HepG2 (cell line): ENCODE measurements around the gene TMEM185B. TPM values are rescaled to one million over a fixed set of nuclear protein-coding genes. Genes with fewer than 3 reads are reported as not detected.

Experiments used
- CCAR2 ChIP-seq: fragments of 200-400 bp; formaldehyde crosslinking; optimal IDR thresholded peaks from 2 replicates; pipeline ENCODE3; 2018; ENCODE audit warnings: low read depth, mild to moderate bottlenecking, low read length, moderate library complexity
- CREM ChIP-seq, 2 experiments: sonication (generic) in 1 of 2; formaldehyde crosslinking in 1 of 2; IDR thresholded peaks; 2 replicates each; pipeline versions ENCODE4 v1.4.0 to v1.6.1; 2016 to 2020; ENCODE audit warnings: antibody characterized with exemption in 1 of 2, mild to moderate bottlenecking in 1 of 2, missing genetic modification reagents in 1 of 2
- E2F1 ChIP-seq: sonication (generic); formaldehyde crosslinking; IDR thresholded peaks from 2 replicates; pipeline ENCODE4 v1.5.0; 2020; ENCODE audit warnings: missing genetic modification reagents
- EEA1 ChIP-seq: sonication (generic); formaldehyde crosslinking; IDR thresholded peaks from 2 replicates; pipeline ENCODE4 v1.5.1; 2020; ENCODE audit warnings: mild to moderate bottlenecking, missing genetic modification reagents, borderline replicate concordance
- ERF ChIP-seq: IDR thresholded peaks from 2 replicates; pipeline ENCODE4 v1.6.1; 2018; ENCODE audit warnings: missing biosample characterization, missing genetic modification reagents
- ESRRA ChIP-seq: sonication (generic); formaldehyde crosslinking; IDR thresholded peaks from 2 replicates; pipeline ENCODE4 v1.5.1; 2020; ENCODE audit warnings: mild to moderate bottlenecking, low read depth, missing genetic modification reagents
- MAX ChIP-seq: IDR thresholded peaks from 2 replicates; pipeline ENCODE4 v1.6.1; 2012; ENCODE audit warnings: inconsistent platforms
- NR2C2 ChIP-seq: sonication (generic); formaldehyde crosslinking; IDR thresholded peaks from 2 replicates; pipeline ENCODE4 v1.4.0; 2020; ENCODE audit warnings: missing genetic modification reagents, mild to moderate bottlenecking, moderate library complexity, borderline replicate concordance
- PHF21A ChIP-seq: sonication (generic); formaldehyde crosslinking; IDR thresholded peaks from 2 replicates; pipeline ENCODE4 v1.5.0; 2020; ENCODE audit warnings: mild to moderate bottlenecking, missing genetic modification reagents
- RFX3 ChIP-seq: IDR thresholded peaks from 2 replicates; pipeline ENCODE4 v1.6.1; 2016; ENCODE audit warnings: missing biosample characterization, missing genetic modification reagents
- SIN3A ChIP-seq: IDR thresholded peaks from 2 replicates; pipeline ENCODE4 v1.6.1; 2011; ENCODE audit warnings: low read depth, mild to moderate bottlenecking, control low read depth, low read length, borderline replicate concordance
- SMC3 ChIP-seq: IDR thresholded peaks from 2 replicates; pipeline ENCODE4 v1.6.1; 2011; ENCODE audit warnings: low read length, improper control_type of control experiment
- THAP11 ChIP-seq: IDR thresholded peaks from 2 replicates; pipeline ENCODE4 v1.6.1; 2016; ENCODE audit warnings: missing biosample characterization, missing genetic modification reagents
- ZBTB38 ChIP-seq: sonication (generic); formaldehyde crosslinking; IDR thresholded peaks from 2 replicates; pipeline ENCODE4 v1.5.1; 2020; ENCODE audit warnings: mild to moderate bottlenecking, missing genetic modification reagents
- ZNF317 ChIP-seq: sonication (generic); formaldehyde crosslinking; IDR thresholded peaks from 2 replicates; pipeline ENCODE4 v1.5.0; 2020; ENCODE audit warnings: mild to moderate bottlenecking, missing genetic modification reagents
- ZNF382 ChIP-seq: sonication (generic); formaldehyde crosslinking; IDR thresholded peaks from 2 replicates; pipeline ENCODE4 v1.5.0; 2020; ENCODE audit warnings: missing genetic modification reagents, mild to moderate bottlenecking, borderline replicate concordance
- ZNF44 ChIP-seq: sonication (generic); formaldehyde crosslinking; IDR thresholded peaks from 2 replicates; pipeline ENCODE4 v1.5.1; 2020; ENCODE audit warnings: mild to moderate bottlenecking, missing genetic modification reagents
- ZNF546 ChIP-seq: sonication (generic); formaldehyde crosslinking; conservative IDR thresholded peaks from 2 replicates; pipeline ENCODE4 v1.8.1; 2023; ENCODE audit warnings: mild to moderate bottlenecking, missing genetic modification reagents
- ZNF570 ChIP-seq: sonication (generic); formaldehyde crosslinking; IDR thresholded peaks from 2 replicates; pipeline ENCODE4 v1.4.0; 2020; ENCODE audit warnings: mild to moderate bottlenecking, missing genetic modification reagents, borderline replicate concordance
- ZNF598 ChIP-seq: sonication (generic); formaldehyde crosslinking; IDR thresholded peaks from 2 replicates; pipeline ENCODE4 v1.5.1; 2020; ENCODE audit warnings: mild to moderate bottlenecking, missing genetic modification reagents, borderline replicate concordance
- ZNF703 ChIP-seq: sonication (generic); formaldehyde crosslinking; IDR thresholded peaks from 2 replicates; pipeline ENCODE4 v1.5.1; 2020; ENCODE audit warnings: missing genetic modification reagents, mild to moderate bottlenecking, moderate library complexity, borderline replicate concordance
- ZSCAN20 ChIP-seq: sonication (generic); formaldehyde crosslinking; IDR thresholded peaks from 2 replicates; pipeline ENCODE4 v1.4.0; 2020; ENCODE audit warnings: missing genetic modification reagents, mild to moderate bottlenecking, borderline replicate concordance
- polyA plus RNA-seq, 8 experiments: library from polyadenylated mRNA; depleted of rRNA in 3 of 8; stranded (reverse) in 7 of 8; unstranded in 1 of 8; fragments of >200 nt; fragmentation: Illumina TruSeq in 4 of 8; extraction: Trizol in 4 of 8; gene quantifications; 2 replicates each; pipeline versions ENCODE4 v1.2.1 to v1.2.3, GENCODE V29; 2011 to 2016; ENCODE audit warnings: low read depth in 4 of 8, missing spikeins in 1 of 8, mixed read lengths in 1 of 8; ENCODE audit not compliant: insufficient read depth in 1 of 8
- total RNA-seq, 5 experiments: library from RNA; depleted of rRNA; stranded (reverse); fragments of >200 nt; fragmentation: Illumina TruSeq; extraction: Trizol; gene quantifications; 2 replicates each; pipeline ENCODE4 v1.2.3, GENCODE V29; 2016; ENCODE audit warnings: low read depth in 1 of 5
- TF ChIP-seq, protein P1 (sequence below): sonication (generic); formaldehyde crosslinking; IDR thresholded peaks from 2 replicates; pipeline ENCODE4 v1.5.1; 2020; ENCODE audit warnings: mild to moderate bottlenecking, missing genetic modification reagents, borderline replicate concordance

Gene TMEM185B
- total and polyA plus RNA-seq, 2 of the 13 experiments (the other 11 are each of a cell fraction or from before 2014, with no cell fraction given): 5.6 to 7.0 TPM

GRCh38 chr2:120223034-120223912, at the start of gene TMEM185B (continued):
- peak; percentile 43; the same call in 1 of the 2 replicates for TF ChIP-seq ZNF317 (CRISPR knock-in tag)
- 0 out of 2 replicates have a peak, but pooled peaks have one; percentile 48 for TF ChIP-seq ERF (CRISPR knock-in tag)
- no peak for TF ChIP-seq SMC3
- peak; percentile 82 for TF ChIP-seq MAX
- TF ChIP-seq, protein P1, sequence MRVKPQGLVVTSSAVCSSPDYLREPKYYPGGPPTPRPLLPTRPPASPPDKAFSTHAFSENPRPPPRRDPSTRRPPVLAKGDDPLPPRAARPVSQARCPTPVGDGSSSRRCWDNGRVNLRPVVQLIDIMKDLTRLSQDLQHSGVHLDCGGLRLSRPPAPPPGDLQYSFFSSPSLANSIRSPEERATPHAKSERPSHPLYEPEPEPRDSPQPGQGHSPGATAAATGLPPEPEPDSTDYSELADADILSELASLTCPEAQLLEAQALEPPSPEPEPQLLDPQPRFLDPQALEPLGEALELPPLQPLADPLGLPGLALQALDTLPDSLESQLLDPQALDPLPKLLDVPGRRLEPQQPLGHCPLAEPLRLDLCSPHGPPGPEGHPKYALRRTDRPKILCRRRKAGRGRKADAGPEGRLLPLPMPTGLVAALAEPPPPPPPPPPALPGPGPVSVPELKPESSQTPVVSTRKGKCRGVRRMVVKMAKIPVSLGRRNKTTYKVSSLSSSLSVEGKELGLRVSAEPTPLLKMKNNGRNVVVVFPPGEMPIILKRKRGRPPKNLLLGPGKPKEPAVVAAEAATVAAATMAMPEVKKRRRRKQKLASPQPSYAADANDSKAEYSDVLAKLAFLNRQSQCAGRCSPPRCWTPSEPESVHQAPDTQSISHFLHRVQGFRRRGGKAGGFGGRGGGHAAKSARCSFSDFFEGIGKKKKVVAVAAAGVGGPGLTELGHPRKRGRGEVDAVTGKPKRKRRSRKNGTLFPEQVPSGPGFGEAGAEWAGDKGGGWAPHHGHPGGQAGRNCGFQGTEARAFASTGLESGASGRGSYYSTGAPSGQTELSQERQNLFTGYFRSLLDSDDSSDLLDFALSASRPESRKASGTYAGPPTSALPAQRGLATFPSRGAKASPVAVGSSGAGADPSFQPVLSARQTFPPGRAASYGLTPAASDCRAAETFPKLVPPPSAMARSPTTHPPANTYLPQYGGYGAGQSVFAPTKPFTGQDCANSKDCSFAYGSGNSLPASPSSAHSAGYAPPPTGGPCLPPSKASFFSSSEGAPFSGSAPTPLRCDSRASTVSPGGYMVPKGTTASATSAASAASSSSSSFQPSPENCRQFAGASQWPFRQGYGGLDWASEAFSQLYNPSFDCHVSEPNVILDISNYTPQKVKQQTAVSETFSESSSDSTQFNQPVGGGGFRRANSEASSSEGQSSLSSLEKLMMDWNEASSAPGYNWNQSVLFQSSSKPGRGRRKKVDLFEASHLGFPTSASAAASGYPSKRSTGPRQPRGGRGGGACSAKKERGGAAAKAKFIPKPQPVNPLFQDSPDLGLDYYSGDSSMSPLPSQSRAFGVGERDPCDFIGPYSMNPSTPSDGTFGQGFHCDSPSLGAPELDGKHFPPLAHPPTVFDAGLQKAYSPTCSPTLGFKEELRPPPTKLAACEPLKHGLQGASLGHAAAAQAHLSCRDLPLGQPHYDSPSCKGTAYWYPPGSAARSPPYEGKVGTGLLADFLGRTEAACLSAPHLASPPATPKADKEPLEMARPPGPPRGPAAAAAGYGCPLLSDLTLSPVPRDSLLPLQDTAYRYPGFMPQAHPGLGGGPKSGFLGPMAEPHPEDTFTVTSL (CRISPR knock-in tag): no peak
- 0 out of 2 replicates have a peak, but pooled peaks have one; percentile 45 for TF ChIP-seq ZNF703 (CRISPR knock-in tag)
- TF ChIP-seq E2F1 (CRISPR knock-in tag): no peak
- TF ChIP-seq NR2C2: no peak
- no peak for TF ChIP-seq ZNF598 (CRISPR knock-in tag)
- peak; percentile 65 for TF ChIP-seq PHF21A
- TF ChIP-seq RFX3: no peak
- TF ChIP-seq THAP11 (CRISPR knock-in tag): no peak; the same call in 1 of the 2 replicates
- 0 out of 2 replicates have a peak, but pooled peaks have one; percentile 13 for TF ChIP-seq ZBTB38 (CRISPR knock-in tag)
- no peak; the same call in 1 of the 2 replicates for TF ChIP-seq ZSCAN20 (CRISPR knock-in tag)
- TF ChIP-seq ESRRA (CRISPR knock-in tag): peak; percentile 16; the same call in 1 of the 2 replicates
- no peak for TF ChIP-seq ZNF382
- no peak for TF ChIP-seq CREM (IDR thresholded peaks at IDR 0.05)
- no peak for TF ChIP-seq CREM (CRISPR knock-in tag; IDR thresholded peaks at IDR 0.05)
- peak; percentile 53; the same call in 1 of the 2 replicates for TF ChIP-seq SIN3A
- no peak for TF ChIP-seq ZNF570
- 0 out of 2 replicates have a peak, but pooled peaks have one; percentile 46 for TF ChIP-seq EEA1
- no peak for TF ChIP-seq ZNF44 (CRISPR knock-in tag)
- TF ChIP-seq CCAR2: no peak
- TF ChIP-seq ZNF546 (CRISPR knock-in tag): peak; percentile 37; the same call in 1 of the 2 replicates
